Neutrophil (primary cell): Measurements from ENCODE around the gene KRTAP20-2.

ENCODE experiments used
- H3K27ac ChIP-seq: fragments of 200-600 bp; sonication (generic); 2 replicates; pipeline ENCODE4 v1.5.1; 2016; ENCODE audit warnings: mild to moderate bottlenecking, moderate library complexity
- H3K27me3 ChIP-seq: fragments of 200-600 bp; sonication (generic); 2 replicates; pipeline ENCODE4 v1.6.0; 2016; ENCODE audit warnings: mild to moderate bottlenecking
- H3K36me3 ChIP-seq: fragments of 200-600 bp; sonication (generic); 2 replicates; pipeline ENCODE4 v1.5.1; 2017
- H3K4me1 ChIP-seq, 2 experiments: fragments of 200-600 bp in 1 of 2; sonication (generic) in 1 of 2; 1 replicate in 1 of 2; 2 replicates in 1 of 2; pipeline versions ENCODE4 v1.5.1 to v1.6.1; 2013 to 2016; ENCODE audit warnings: low read depth in 1 of 2, low read length in 1 of 2, mild to moderate bottlenecking in 1 of 2, moderate library complexity in 1 of 2; ENCODE audit not compliant: control insufficient read depth in 1 of 2, insufficient read depth in 1 of 2
- H3K4me3 ChIP-seq, 2 experiments: fragments of 200-600 bp in 1 of 2; sonication (generic) in 1 of 2; 1 replicate in 1 of 2; 2 replicates in 1 of 2; pipeline ENCODE4 v1.5.1; 2013 to 2016; ENCODE audit warnings: low read depth in 1 of 2, low read length in 1 of 2, mild to moderate bottlenecking in 1 of 2, moderate library complexity in 1 of 2
- H3K9me3 ChIP-seq: fragments of 200-600 bp; sonication (generic); 2 replicates; pipeline ENCODE4 v1.5.1; 2016
- TF ChIP-seq, protein P1 (sequence below): fragments of 200-600 bp; sonication (generic); IDR thresholded peaks from 2 replicates; pipeline ENCODE4 v1.5.1; 2016; ENCODE audit warnings: antibody characterized with exemption

Gene KRTAP20-2

GRCh38 chr21:30638686-30639085, 3.7 kb downstream of the KRTAP20-2 start:
- Histone ChIP-seq H3K36me3 (no peaks in the 10 kb centered on the region), H3K27ac (no peak overlapping the region), H3K4me1 (no peaks in the 10 kb centered on the region), H3K27me3 (no peaks in the 10 kb centered on the region), H3K9me3 (no peaks in the 10 kb centered on the region), H3K4me3 (no peak overlapping the region)
- TF ChIP-seq, protein P1, sequence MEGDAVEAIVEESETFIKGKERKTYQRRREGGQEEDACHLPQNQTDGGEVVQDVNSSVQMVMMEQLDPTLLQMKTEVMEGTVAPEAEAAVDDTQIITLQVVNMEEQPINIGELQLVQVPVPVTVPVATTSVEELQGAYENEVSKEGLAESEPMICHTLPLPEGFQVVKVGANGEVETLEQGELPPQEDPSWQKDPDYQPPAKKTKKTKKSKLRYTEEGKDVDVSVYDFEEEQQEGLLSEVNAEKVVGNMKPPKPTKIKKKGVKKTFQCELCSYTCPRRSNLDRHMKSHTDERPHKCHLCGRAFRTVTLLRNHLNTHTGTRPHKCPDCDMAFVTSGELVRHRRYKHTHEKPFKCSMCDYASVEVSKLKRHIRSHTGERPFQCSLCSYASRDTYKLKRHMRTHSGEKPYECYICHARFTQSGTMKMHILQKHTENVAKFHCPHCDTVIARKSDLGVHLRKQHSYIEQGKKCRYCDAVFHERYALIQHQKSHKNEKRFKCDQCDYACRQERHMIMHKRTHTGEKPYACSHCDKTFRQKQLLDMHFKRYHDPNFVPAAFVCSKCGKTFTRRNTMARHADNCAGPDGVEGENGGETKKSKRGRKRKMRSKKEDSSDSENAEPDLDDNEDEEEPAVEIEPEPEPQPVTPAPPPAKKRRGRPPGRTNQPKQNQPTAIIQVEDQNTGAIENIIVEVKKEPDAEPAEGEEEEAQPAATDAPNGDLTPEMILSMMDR, result no peak

GRCh38 chr21:30642564-30642963, 7.6 kb downstream of the KRTAP20-2 start, which contains the start of gene KRTAP20-3:
TSS of gene KRTAP20-3 (plus strand) at chr21:30642864.
- Histone ChIP-seq H3K27ac (no peak within 1 kb of the TSS), H3K4me3 (no peak within 1 kb of the TSS), H3K27me3 (no peaks in the 10 kb centered on the region), H3K9me3 (no peaks in the 10 kb centered on the region), H3K4me1 (no peaks in the 10 kb centered on the region), H3K36me3 (no peaks in the 10 kb centered on the region)
- TF ChIP-seq, protein P1, result no peak

DNA sequence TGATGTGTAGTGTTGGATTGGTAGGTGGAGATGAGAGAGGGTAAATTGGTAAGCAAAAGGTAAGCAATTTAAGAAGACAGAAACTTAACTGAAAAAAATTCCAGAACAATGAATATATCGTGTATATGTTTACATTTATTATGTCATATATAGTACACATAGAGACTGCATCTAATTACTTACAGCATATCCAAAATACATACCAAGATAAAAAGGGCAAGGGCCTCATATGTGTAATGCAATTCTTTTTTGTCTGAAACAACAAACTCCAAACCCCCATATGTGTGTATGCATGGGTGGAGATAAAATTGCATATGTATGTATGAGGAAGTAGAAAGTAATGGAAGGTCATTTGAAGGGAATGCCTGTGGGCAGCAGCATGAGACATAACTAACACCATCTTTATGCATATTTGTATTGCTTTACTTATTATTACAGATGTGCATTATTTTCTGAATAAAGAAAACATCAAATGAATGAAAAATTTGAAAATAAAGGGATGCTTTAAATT, 12.0 kb downstream of the KRTAP20-2 start:
- Histone ChIP-seq H3K27me3 (no peaks in the 10 kb centered on the region), H3K27ac (no peak overlapping the region), H3K36me3 (no peaks in the 10 kb centered on the region), H3K4me1 (no peaks in the 10 kb centered on the region), H3K9me3 (no peaks in the 10 kb centered on the region), H3K4me3 (no peak overlapping the region)
- TF ChIP-seq, protein P1, result no peak

GRCh38 chr21:30652891-30653290, 17.9 kb downstream of the KRTAP20-2 start:
- no peaks in the 10 kb centered on the region for H3K27me3 ChIP-seq
- TF ChIP-seq, protein P1, result no peak

GRCh38 chr21:30668776-30669175, 33.8 kb downstream of the KRTAP20-2 start:
- Histone ChIP-seq H3K9me3 (no peaks in the 10 kb centered on the region), H3K36me3 (no peaks in the 10 kb centered on the region), H3K27ac (no peak overlapping the region), H3K4me3 (no peak overlapping the region), H3K4me1 (no peaks in the 10 kb centered on the region), H3K27me3 (no peaks in the 10 kb centered on the region)
- TF ChIP-seq, protein P1, result no peak

More at GRCh38 chr21:30652891-30653290, 17.9 kb downstream of the KRTAP20-2 start:
- no peaks in the 10 kb centered on the region for H3K4me1 ChIP-seq
- no peak overlapping the region for H3K4me3 ChIP-seq
- H3K27ac ChIP-seq, result no peak overlapping the region
- no peaks in the 10 kb centered on the region for H3K9me3 ChIP-seq
- H3K36me3 ChIP-seq, result no peaks in the 10 kb centered on the region
